Measurements from ENCODE around the gene IL6.

- no peak for TF ChIP-seq EZH2 (IDR thresholded peaks at IDR 0.05; ENCODE audit: borderline replicate concordance, low read length)
- TF ChIP-seq CTCF (IDR thresholded peaks at IDR 0.05; ENCODE audit: low read length): no peak
Measured at GRCh38 chr7:22683379-22683778, 43.6 kb upstream of the IL6 start.

Measured in OCI-LY1 (cell line).